Suprapubic skin (tissue), 4 donors: ENCODE measurements around the gene LRMDA. TPM values are rescaled to one million over a fixed set of nuclear protein-coding genes. Genes with fewer than 3 reads are reported as not detected.

Experiments used
- DNase-seq, 2 donors: peaks; one replicate each; pipeline ENCODE4 v3.0.0-alpha.2; 2019; ENCODE audit warnings: low spot score in 2 of 2
- H3K27ac ChIP-seq: fragments of 200-600 bp; sonication (generic); one replicate; pipeline ENCODE4 v1.5.1; 2019
- H3K27me3 ChIP-seq: fragments of 200-600 bp; sonication (generic); one replicate; pipeline ENCODE4 v1.5.1; 2019
- H3K36me3 ChIP-seq: fragments of 200-600 bp; sonication (generic); one replicate; pipeline ENCODE4 v1.5.1; 2019
- H3K4me1 ChIP-seq: fragments of 200-600 bp; sonication (generic); one replicate; pipeline ENCODE4 v1.5.1; 2019
- H3K4me3 ChIP-seq: fragments of 200-600 bp; sonication (generic); one replicate; pipeline ENCODE4 v1.5.1; 2019; ENCODE audit warnings: mild to moderate bottlenecking
- H3K9me3 ChIP-seq: fragments of 200-600 bp; sonication (generic); one replicate; pipeline ENCODE4 v1.5.1; 2019
- CTCF ChIP-seq, 2 donors: fragments of 200-600 bp in 1 of 2; fragments of 450-650 bp in 1 of 2; sonication (generic) in 1 of 2; IDR thresholded peaks; one replicate each; pipeline ENCODE4 v1.5.1; 2016 to 2019; ENCODE audit warnings: antibody characterized with exemption in 2 of 2, mild to moderate bottlenecking in 1 of 2, moderate library complexity in 1 of 2
- EP300 ChIP-seq: sonication (generic); formaldehyde crosslinking; IDR thresholded peaks from one replicate; pipeline ENCODE4 v1.6.1; 2017; ENCODE audit warnings: antibody characterized with exemption
- POLR2A ChIP-seq, 2 donors: fragments of 450-650 bp; IDR thresholded peaks; one replicate each; pipeline ENCODE4 v1.6.1; 2017; ENCODE audit warnings: antibody characterized with exemption in 2 of 2, mild to moderate bottlenecking in 2 of 2, moderate library complexity in 2 of 2
- POLR2AphosphoS5 ChIP-seq, 3 donors: sonication (generic); formaldehyde crosslinking; IDR thresholded peaks; one replicate each; pipeline ENCODE4 v1.6.1; 2017; ENCODE audit warnings: antibody characterized with exemption in 3 of 3
- WGBS: methylation state at CpG from one replicate; pipeline ENCODE4 v1.1.5; 2018; 5-methylcytosine and 5-hydroxymethylcytosine counted together
- total RNA-seq, 4 donors: library from RNA; depleted of rRNA; stranded (reverse); fragments of >200 nt; gene quantifications; one replicate each; pipeline ENCODE4 v1.1.0, GENCODE V29; 2016

Gene LRMDA
- total RNA-seq, 4 donors from 2014 or later: 0.10 to 2.9 (median 1.9) TPM; not detected in 1

- Histone ChIP-seq H3K27me3 (no peaks in the 10 kb centered on the region), H3K27ac (peak overlapping the region; percentile 19), H3K36me3 (no peaks in the 10 kb centered on the region), H3K4me1 (peaks cover 10% of the 10 kb centered on the region), H3K9me3 (no peaks in the 10 kb centered on the region), H3K4me3 (peak overlapping the region; percentile 23)
- TF ChIP-seq POLR2AphosphoS5 (IDR thresholded peaks at IDR 0.05) (no peak), CTCF (IDR thresholded peaks at IDR 0.05) (no peak), POLR2A (IDR thresholded peaks at IDR 0.05) (no peak), EP300 (no peak)
- WGBS: 58% methylated on average over 8 of the region's 8 CpGs
- DNase-seq: no peak
Observed at GRCh38 chr10:75772153-75772887, 340.9 kb downstream of the LRMDA start.

GRCh38 chr10:75773231-75773780, 341.9 kb downstream of the LRMDA start:
- Histone ChIP-seq H3K36me3 (no peaks in the 10 kb centered on the region), H3K4me3 (no peak overlapping the region), H3K27ac (peak overlapping the region; percentile 19), H3K27me3 (no peaks in the 10 kb centered on the region), H3K9me3 (no peaks in the 10 kb centered on the region), H3K4me1 (peaks cover 10% of the 10 kb centered on the region)
- TF ChIP-seq EP300 (no peak), POLR2A (IDR thresholded peaks at IDR 0.05) (no peak), CTCF (IDR thresholded peaks at IDR 0.05) (no peak), POLR2AphosphoS5 (IDR thresholded peaks at IDR 0.05) (no peak)
- WGBS: 86% methylated on average over 5 of the region's 5 CpGs
- DNase-seq: no peak

GRCh38 chr10:75773813-75774782, 342.7 kb downstream of the LRMDA start:
- Histone ChIP-seq H3K27me3 (no peaks in the 10 kb centered on the region), H3K4me1 (peaks cover 10% of the 10 kb centered on the region), H3K27ac (no peak overlapping the region), H3K36me3 (no peaks in the 10 kb centered on the region), H3K9me3 (no peaks in the 10 kb centered on the region), H3K4me3 (no peak overlapping the region)
- WGBS: 70% methylated on average over 3 of the region's 3 CpGs
- no peak for DNase-seq
- no peak for TF ChIP-seq POLR2A (IDR thresholded peaks at IDR 0.05)
- TF ChIP-seq EP300: no peak
- TF ChIP-seq POLR2AphosphoS5 (IDR thresholded peaks at IDR 0.05): no peak
- TF ChIP-seq CTCF (IDR thresholded peaks at IDR 0.05): no peak

- H3K9me3 ChIP-seq: no peaks in the 10 kb centered on the region
- 80% methylated on average over 6 of the region's 6 CpGs for WGBS
- no peak overlapping the region for H3K27ac ChIP-seq
- no peak for TF ChIP-seq CTCF (IDR thresholded peaks at IDR 0.05)
- no peak for TF ChIP-seq POLR2AphosphoS5 (IDR thresholded peaks at IDR 0.05)
- no peak for TF ChIP-seq POLR2A (IDR thresholded peaks at IDR 0.05)
- no peak for TF ChIP-seq EP300
- H3K4me3 ChIP-seq: no peak overlapping the region
- H3K36me3 ChIP-seq: no peaks in the 10 kb centered on the region
- H3K27me3 ChIP-seq: no peaks in the 10 kb centered on the region
- no peak for DNase-seq
- peaks cover 10% of the 10 kb centered on the region for H3K4me1 ChIP-seq
Observed at GRCh38 chr10:75774783-75775490, 343.5 kb downstream of the LRMDA start.
